DOHH2 (cell line): ENCODE measurements around the gene ETFRF1.

Experiments used
- H3F3A ChIP-seq: fragments of 200-600 bp; sonication (generic), shearing (Covaris generic); 2 replicates; pipeline ENCODE4 v1.6.0; 2016; ENCODE audit warnings: antibody characterized with exemption, mild to moderate bottlenecking; ENCODE audit not compliant: control insufficient read depth, insufficient read depth
- H3K27ac ChIP-seq: fragments of 200-600 bp; sonication (generic); 2 replicates; pipeline ENCODE4 v1.5.1; 2014; ENCODE audit warnings: low read depth, mild to moderate bottlenecking, low read length, moderate library complexity
- H3K27me3 ChIP-seq: fragments of 200-600 bp; sonication (generic); 2 replicates; pipeline ENCODE4 v1.6.1; 2014; ENCODE audit warnings: mild to moderate bottlenecking, low read length, mixed read lengths; ENCODE audit not compliant: control insufficient read depth
- H3K36me3 ChIP-seq: fragments of 200-600 bp; sonication (generic); 2 replicates; pipeline ENCODE4 v1.6.1; 2014; ENCODE audit warnings: mild to moderate bottlenecking, low read length, moderate library complexity, mixed read lengths; ENCODE audit not compliant: control insufficient read depth
- H3K4me1 ChIP-seq: fragments of 200-600 bp; sonication (generic); 2 replicates; pipeline ENCODE4 v1.6.1; 2014; ENCODE audit warnings: mild to moderate bottlenecking, low read length, mixed read lengths; ENCODE audit not compliant: control insufficient read depth
- H3K4me2 ChIP-seq: fragments of 200-600 bp; sonication (generic); 2 replicates; pipeline ENCODE4 v1.6.0; 2014; ENCODE audit warnings: mild to moderate bottlenecking, low read length, moderate library complexity
- H3K4me3 ChIP-seq: fragments of 200-600 bp; sonication (generic); 2 replicates; pipeline ENCODE4 v1.5.1; 2014; ENCODE audit warnings: mild to moderate bottlenecking, low read length, mixed read lengths
- H3K79me2 ChIP-seq: fragments of 200-600 bp; sonication (generic); 2 replicates; pipeline ENCODE4 v1.6.1; 2014; ENCODE audit warnings: mild to moderate bottlenecking, low read length, mixed read lengths; ENCODE audit not compliant: control insufficient read depth
- H3K9me2 ChIP-seq: fragments of 200-600 bp; sonication (generic); replicated peaks from 2 replicates; pipeline ENCODE4 v1.6.1; 2014; ENCODE audit warnings: mild to moderate bottlenecking, low read length, mixed read lengths; ENCODE audit not compliant: control insufficient read depth
- H3K9me3 ChIP-seq: fragments of 200-600 bp; sonication (generic); 2 replicates; pipeline ENCODE4 v1.6.1; 2014; ENCODE audit warnings: antibody characterized with exemption, low read length, mixed read lengths; ENCODE audit not compliant: control insufficient read depth, insufficient read depth
- H4K20me1 ChIP-seq: fragments of 200-600 bp; sonication (generic); 2 replicates; pipeline ENCODE4 v1.6.0; 2014; ENCODE audit warnings: low read depth, mild to moderate bottlenecking, antibody characterized with exemption, low read length, moderate library complexity; ENCODE audit not compliant: control insufficient read depth, insufficient read depth
- EZH2phosphoT487 ChIP-seq: fragments of 200-600 bp; sonication (generic); IDR thresholded peaks from 2 replicates; pipeline ENCODE4 v1.6.1; 2017; ENCODE audit warnings: borderline replicate concordance, mild to moderate bottlenecking, antibody characterized with exemption, low read length, moderate library complexity, mixed read lengths
- TF ChIP-seq, protein P1 (sequence below): fragments of 200-600 bp; sonication (generic); IDR thresholded peaks from one replicate; pipeline ENCODE4 v1.5.1; 2014; ENCODE audit warnings: antibody characterized with exemption, mild to moderate bottlenecking, low read depth, low read length; ENCODE audit not compliant: poor library complexity, severe bottlenecking

The ETFRF1 gene

DNA sequence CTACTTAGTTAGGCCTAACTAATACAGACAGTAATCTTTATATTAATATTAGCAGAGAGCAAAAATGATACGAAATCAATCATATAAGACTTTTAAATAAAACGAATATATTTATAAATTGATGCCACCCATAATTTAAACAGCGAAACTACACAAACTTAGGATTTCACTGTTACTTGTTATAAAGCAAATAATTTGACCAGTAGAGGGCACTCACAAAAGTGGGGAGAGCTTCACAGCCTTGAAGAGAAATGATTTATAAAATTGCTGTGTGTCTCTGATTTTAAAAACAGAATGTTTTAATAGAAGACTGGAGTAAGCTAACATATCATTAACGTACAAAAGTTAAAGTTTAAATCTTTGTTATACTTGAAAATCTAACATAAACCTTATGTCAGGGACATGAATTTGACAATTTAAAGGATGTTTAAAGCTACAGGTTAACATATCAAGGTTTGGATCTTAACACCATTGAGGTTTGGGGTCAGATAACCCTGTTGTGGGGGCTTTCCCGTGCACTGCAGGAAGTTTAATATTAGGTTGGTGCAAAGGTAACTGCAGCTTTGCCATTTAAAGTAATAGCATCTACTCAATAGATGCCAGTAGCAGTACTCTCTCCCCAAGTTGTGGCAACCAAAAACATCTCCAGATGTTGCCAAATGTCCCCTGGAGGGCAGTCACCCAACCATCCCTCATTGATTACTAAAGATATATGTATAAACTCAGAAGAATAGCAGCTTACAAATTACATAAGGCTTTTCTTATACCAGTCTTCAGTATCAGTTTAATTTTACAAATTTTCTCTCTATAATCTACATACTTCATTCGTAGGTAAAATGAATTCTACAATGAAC is 46.4 kb downstream of the ETFRF1 start:
- H3K4me2 ChIP-seq = peak overlapping the region; percentile 14; the same call in 1 of the 2 replicates
- H3K4me1 ChIP-seq = peaks cover 5% of the 10 kb centered on the region
- H3K4me3 ChIP-seq = no peak overlapping the region
- no peaks in the 10 kb centered on the region for H3K27me3 ChIP-seq
- H3K79me2 ChIP-seq = peaks cover 49% of the 10 kb centered on the region
- H3K9me3 ChIP-seq = no peaks in the 10 kb centered on the region
- peaks cover 59% of the 10 kb centered on the region for H3K36me3 ChIP-seq
- TF ChIP-seq EZH2phosphoT487 = no peak
- TF ChIP-seq, protein P1, sequence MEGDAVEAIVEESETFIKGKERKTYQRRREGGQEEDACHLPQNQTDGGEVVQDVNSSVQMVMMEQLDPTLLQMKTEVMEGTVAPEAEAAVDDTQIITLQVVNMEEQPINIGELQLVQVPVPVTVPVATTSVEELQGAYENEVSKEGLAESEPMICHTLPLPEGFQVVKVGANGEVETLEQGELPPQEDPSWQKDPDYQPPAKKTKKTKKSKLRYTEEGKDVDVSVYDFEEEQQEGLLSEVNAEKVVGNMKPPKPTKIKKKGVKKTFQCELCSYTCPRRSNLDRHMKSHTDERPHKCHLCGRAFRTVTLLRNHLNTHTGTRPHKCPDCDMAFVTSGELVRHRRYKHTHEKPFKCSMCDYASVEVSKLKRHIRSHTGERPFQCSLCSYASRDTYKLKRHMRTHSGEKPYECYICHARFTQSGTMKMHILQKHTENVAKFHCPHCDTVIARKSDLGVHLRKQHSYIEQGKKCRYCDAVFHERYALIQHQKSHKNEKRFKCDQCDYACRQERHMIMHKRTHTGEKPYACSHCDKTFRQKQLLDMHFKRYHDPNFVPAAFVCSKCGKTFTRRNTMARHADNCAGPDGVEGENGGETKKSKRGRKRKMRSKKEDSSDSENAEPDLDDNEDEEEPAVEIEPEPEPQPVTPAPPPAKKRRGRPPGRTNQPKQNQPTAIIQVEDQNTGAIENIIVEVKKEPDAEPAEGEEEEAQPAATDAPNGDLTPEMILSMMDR = peak; percentile 74
- H3K27ac ChIP-seq = no peak overlapping the region
- H4K20me1 ChIP-seq = 0 out of 2 replicates have a peak, but pooled peaks cover 4% of the 10 kb centered on the region
- no peaks in the 10 kb centered on the region for H3K9me2 ChIP-seq
- H3F3A ChIP-seq = peaks cover 17% of the 10 kb centered on the region; the same call in 1 of the 2 replicates

GRCh38 chr12:25242981-25243679 is 48.1 kb downstream of the ETFRF1 start:
- H3F3A ChIP-seq = peaks cover 20% of the 10 kb centered on the region; the same call in 1 of the 2 replicates
- peaks cover 60% of the 10 kb centered on the region for H3K79me2 ChIP-seq
- H3K4me1 ChIP-seq = peaks cover 5% of the 10 kb centered on the region
- H3K9me2 ChIP-seq = no peaks in the 10 kb centered on the region
- H3K27ac ChIP-seq = no peak overlapping the region
- peaks cover 51% of the 10 kb centered on the region for H3K36me3 ChIP-seq
- no peak overlapping the region for H3K4me3 ChIP-seq
- no peak overlapping the region for H3K4me2 ChIP-seq
- no peak for TF ChIP-seq EZH2phosphoT487
- TF ChIP-seq, protein P1 = no peak
- H3K27me3 ChIP-seq = no peaks in the 10 kb centered on the region
- 0 out of 2 replicates have a peak, but pooled peaks cover 4% of the 10 kb centered on the region for H4K20me1 ChIP-seq
- no peaks in the 10 kb centered on the region for H3K9me3 ChIP-seq

DNA sequence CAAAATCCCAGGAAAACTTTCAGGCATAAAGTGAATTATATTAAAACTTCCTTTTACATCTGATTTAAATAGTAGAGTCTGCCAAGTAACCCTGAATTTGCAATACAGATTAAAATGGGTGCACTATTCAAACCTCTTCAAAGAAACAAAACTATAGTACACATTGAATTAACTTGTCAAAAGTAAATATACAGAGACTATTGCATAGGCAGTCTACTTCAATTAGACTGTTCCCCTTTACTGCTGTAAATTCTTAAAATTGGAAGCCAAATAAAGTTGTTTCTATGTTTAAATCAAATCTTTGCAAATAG is 48.6 kb downstream of the ETFRF1 start:
- no peaks in the 10 kb centered on the region for H3K9me3 ChIP-seq
- H3F3A ChIP-seq = peaks cover 20% of the 10 kb centered on the region; the same call in 1 of the 2 replicates
- 0 out of 2 replicates have a peak, but pooled peaks cover 4% of the 10 kb centered on the region for H4K20me1 ChIP-seq
- peaks cover 62% of the 10 kb centered on the region for H3K79me2 ChIP-seq
- H3K27ac ChIP-seq = no peak overlapping the region
- no peaks in the 10 kb centered on the region for H3K9me2 ChIP-seq
- H3K27me3 ChIP-seq = no peaks in the 10 kb centered on the region
- no peak for TF ChIP-seq EZH2phosphoT487
- TF ChIP-seq, protein P1 = no peak
- H3K36me3 ChIP-seq = peaks cover 52% of the 10 kb centered on the region
- no peak overlapping the region for H3K4me2 ChIP-seq
- no peak overlapping the region for H3K4me3 ChIP-seq
- peaks cover 8% of the 10 kb centered on the region for H3K4me1 ChIP-seq
